ENCODE results near the gene JAZF1. TPM values are rescaled to one million over a fixed set of nuclear protein-coding genes. Genes with fewer than 3 reads are reported as not detected.

JAZF1 gene
- total RNA-seq, 1 donor from 2014 or later: 33.8 TPM

GRCh38 chr7:27825891-27826290, 354.7 kb downstream of the JAZF1 start:
- Mint-ChIP-seq H3K4me1 (ENCODE audit: low read depth) (no peaks in the 10 kb centered on the region), H3K9me3 (ENCODE audit: low read depth) (no peaks in the 10 kb centered on the region), H3K36me3 (ENCODE audit: low read depth) (peaks cover 7% of the 10 kb centered on the region), H3K4me3 (ENCODE audit: unreplicated experiment) (no peak overlapping the region), H3K27ac (ENCODE audit: unreplicated experiment) (no peak overlapping the region), H3K27me3 (ENCODE audit: low read depth) (no peaks in the 10 kb centered on the region)
- TF ChIP-seq, protein P1, sequence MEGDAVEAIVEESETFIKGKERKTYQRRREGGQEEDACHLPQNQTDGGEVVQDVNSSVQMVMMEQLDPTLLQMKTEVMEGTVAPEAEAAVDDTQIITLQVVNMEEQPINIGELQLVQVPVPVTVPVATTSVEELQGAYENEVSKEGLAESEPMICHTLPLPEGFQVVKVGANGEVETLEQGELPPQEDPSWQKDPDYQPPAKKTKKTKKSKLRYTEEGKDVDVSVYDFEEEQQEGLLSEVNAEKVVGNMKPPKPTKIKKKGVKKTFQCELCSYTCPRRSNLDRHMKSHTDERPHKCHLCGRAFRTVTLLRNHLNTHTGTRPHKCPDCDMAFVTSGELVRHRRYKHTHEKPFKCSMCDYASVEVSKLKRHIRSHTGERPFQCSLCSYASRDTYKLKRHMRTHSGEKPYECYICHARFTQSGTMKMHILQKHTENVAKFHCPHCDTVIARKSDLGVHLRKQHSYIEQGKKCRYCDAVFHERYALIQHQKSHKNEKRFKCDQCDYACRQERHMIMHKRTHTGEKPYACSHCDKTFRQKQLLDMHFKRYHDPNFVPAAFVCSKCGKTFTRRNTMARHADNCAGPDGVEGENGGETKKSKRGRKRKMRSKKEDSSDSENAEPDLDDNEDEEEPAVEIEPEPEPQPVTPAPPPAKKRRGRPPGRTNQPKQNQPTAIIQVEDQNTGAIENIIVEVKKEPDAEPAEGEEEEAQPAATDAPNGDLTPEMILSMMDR (IDR thresholded peaks at IDR 0.05): no peak
- no peak for DNase-seq (ENCODE audit: low spot score)

GRCh38 chr7:27822245-27822644, 358.4 kb downstream of the JAZF1 start:
- H3K36me3 Mint-ChIP-seq (ENCODE audit: low read depth): peaks cover 11% of the 10 kb centered on the region
- no peak overlapping the region for H3K27ac Mint-ChIP-seq (ENCODE audit: unreplicated experiment)
- no peaks in the 10 kb centered on the region for H3K9me3 Mint-ChIP-seq (ENCODE audit: low read depth)
- DNase-seq (ENCODE audit: low spot score): no peak
- no peaks in the 10 kb centered on the region for H3K27me3 Mint-ChIP-seq (ENCODE audit: low read depth)
- no peaks in the 10 kb centered on the region for H3K4me1 Mint-ChIP-seq (ENCODE audit: low read depth)
- no peak overlapping the region for H3K4me3 Mint-ChIP-seq (ENCODE audit: unreplicated experiment)
- TF ChIP-seq, protein P1 (IDR thresholded peaks at IDR 0.05): no peak

- no peaks in the 10 kb centered on the region for H3K27me3 Mint-ChIP-seq (ENCODE audit: low read depth)
- DNase-seq (ENCODE audit: low spot score): no peak
- TF ChIP-seq, protein P1 (IDR thresholded peaks at IDR 0.05): no peak
- H3K27ac Mint-ChIP-seq (ENCODE audit: unreplicated experiment): no peak overlapping the region
- peaks cover 36% of the 10 kb centered on the region for H3K4me1 Mint-ChIP-seq (ENCODE audit: low read depth)
- H3K9me3 Mint-ChIP-seq (ENCODE audit: low read depth): no peaks in the 10 kb centered on the region
- H3K4me3 Mint-ChIP-seq (ENCODE audit: unreplicated experiment): no peak overlapping the region
- H3K36me3 Mint-ChIP-seq (ENCODE audit: low read depth): peaks cover 18% of the 10 kb centered on the region
These were observed 367.9 kb downstream of the JAZF1 start for GRCh38 chr7:27812706-27813105.

GRCh38 chr7:27810186-27810585, 370.4 kb downstream of the JAZF1 start:
- TF ChIP-seq, protein P1 (IDR thresholded peaks at IDR 0.05): no peak
- Mint-ChIP-seq H3K27me3 (ENCODE audit: low read depth) (no peaks in the 10 kb centered on the region), H3K36me3 (ENCODE audit: low read depth) (peaks cover 12% of the 10 kb centered on the region), H3K9me3 (ENCODE audit: low read depth) (no peaks in the 10 kb centered on the region), H3K4me1 (ENCODE audit: low read depth) (peaks cover 37% of the 10 kb centered on the region), H3K4me3 (ENCODE audit: unreplicated experiment) (no peak overlapping the region), H3K27ac (ENCODE audit: unreplicated experiment) (no peak overlapping the region)
- DNase-seq (ENCODE audit: low spot score): no peak

GRCh38 chr7:27808626-27809025, 372.0 kb downstream of the JAZF1 start:
- no peak for DNase-seq (ENCODE audit: low spot score)

More at GRCh38 chr7:27808626-27809025, 372.0 kb downstream of the JAZF1 start:
- no peak overlapping the region for H3K4me3 Mint-ChIP-seq (ENCODE audit: unreplicated experiment)
- H3K27me3 Mint-ChIP-seq (ENCODE audit: low read depth): no peaks in the 10 kb centered on the region
- no peaks in the 10 kb centered on the region for H3K9me3 Mint-ChIP-seq (ENCODE audit: low read depth)
- H3K4me1 Mint-ChIP-seq (ENCODE audit: low read depth): peaks cover 32% of the 10 kb centered on the region
- H3K27ac Mint-ChIP-seq (ENCODE audit: unreplicated experiment): peak overlapping the region; percentile 90
- TF ChIP-seq, protein P1 (IDR thresholded peaks at IDR 0.05): no peak
- peaks cover 9% of the 10 kb centered on the region for H3K36me3 Mint-ChIP-seq (ENCODE audit: low read depth)

Data from chondrocyte (in vitro differentiated cells).